Pancreas (tissue), 10 donors: ENCODE data around the gene LAMA4. TPM values are rescaled to one million over a fixed set of nuclear protein-coding genes. Genes with fewer than 3 reads are reported as not detected.

Source experiments
- ATAC-seq, 4 donors: fragments of 200-7000 bp; cut with Tn5 transposase; one replicate each; pipeline versions ENCODE4 v1.8.0 to v1.9.1; 2020; ENCODE audit warnings: mild to moderate bottlenecking in 4 of 4, moderate library complexity in 4 of 4
- DNase-seq, 6 donors: peaks; one replicate each; pipeline ENCODE4 v3.0.0-alpha.2; 2020
- FAIRE-seq: peaks from 2 replicates; lab custom pipeline; 2012; peaks lifted over from hg19 to GRCh38; lab: Jason Lieb, UNC
- H3K27ac ChIP-seq, 4 donors: fragments of 200-600 bp; sonication (generic); 1 replicate in 3 of 4; 2 replicates in 1 of 4; pipeline versions ENCODE4 v1.5.0 to v1.8.0; 2020
- H3K27me3 ChIP-seq, 4 donors: fragments of 200-600 bp; one replicate each; pipeline ENCODE4 v1.8.0; 2021
- H3K36me3 ChIP-seq, 3 donors: fragments of 200-600 bp; sonication (generic) in 1 of 3; one replicate each; pipeline versions ENCODE4 v1.5.0 to v1.8.0; 2020 to 2021
- H3K4me1 ChIP-seq, 3 donors: fragments of 200-600 bp; one replicate each; pipeline ENCODE4 v1.8.0; 2021
- H3K4me3 ChIP-seq, 4 donors: fragments of 200-600 bp; sonication (generic) in 2 of 4; one replicate each; pipeline versions ENCODE4 v1.5.0 to v1.8.0; 2020 to 2021
- H3K9me3 ChIP-seq, 4 donors: fragments of 200-600 bp; one replicate each; pipeline ENCODE4 v1.8.0; 2021
- CTCF ChIP-seq, 4 donors: fragments of 200-600 bp; sonication (generic) in 3 of 4; IDR thresholded peaks; one replicate each; pipeline versions ENCODE4 v1.5.0 to v1.8.0; 2021; ENCODE audit warnings: antibody characterized with exemption in 4 of 4
- WGBS, 2 donors: extraction: QIAGEN DNeasy Blood & Tissue Kit; methylation state at CpG; one replicate each; pipeline ENCODE4 v1.1.7; 2013; 5-methylcytosine and 5-hydroxymethylcytosine counted together
- intact Hi-C, 3 donors: fragments of 100-400 bp; cut with DNase I; formaldehyde crosslinking; loops; one replicate each; pipeline versions ENCODE4 v1.11.1 to v1.14.2; 2022
- polyA plus RNA-seq, 2 donors: library from polyadenylated mRNA; stranded (reverse); fragments of 200-250 nt; gene quantifications; one replicate each; pipeline ENCODE4 v1.2.3, GENCODE V29; 2013
- total RNA-seq, 6 donors: library from RNA; stranded (reverse); fragmentation: NEBNext Ultra II Directional in 4 of 6; extraction: Animal tissue kit (Norgen Biotek cat#: 25700) in 4 of 6; gene quantifications; one replicate each; pipeline versions ENCODE4 v1.2.1 to v1.2.4, GENCODE V29; 2021 to 2023
- donor health status: healthy with polysubstance abuse.
- donor health status: DM: no; HTN: no; CAD: no; lungs with moderate emphysema.
- donor health status: DM: no; HTN: no; CAD: no.
- donor health status: control.
- donor health status: control.
- donor health status: Bipolar disorder and iron deficiency.
- donor health status: DM: yes; HTN: yes; CAD: no.
- donor health status: DM: no; HTN: no; CAD: no.
- donor health status: DM: no; HTN: no; CAD: no.
- donor health status: DM: yes; HTN: yes; CAD: no.

Gene LAMA4
- total and polyA plus RNA-seq, 8 donors, result 1.3 to 14.0 (median 4.3) TPM

GRCh38 chr6:112298021-112298745, 43.8 kb upstream of the LAMA4 start:
- H3K27me3 ChIP-seq, result no peaks in the 10 kb centered on the region
- DNase-seq, result no peak
- TF ChIP-seq CTCF (IDR thresholded peaks at IDR 0.05), result no peak
- H3K9me3 ChIP-seq, result no peaks in the 10 kb centered on the region
- intact Hi-C loops, result no loop called here
- ATAC-seq, result peak in 3 of 4 donors; percentile 19 to 53 (median 50)
- no peaks in the 10 kb centered on the region for H3K4me1 ChIP-seq
- WGBS, 2 donors, result 72 to 76% methylated on average over 7 of the region's 7 CpGs
- FAIRE-seq, result no peak
- H3K36me3 ChIP-seq, result no peaks in the 10 kb centered on the region
- H3K4me3 ChIP-seq, result no peak overlapping the region
- no peak overlapping the region for H3K27ac ChIP-seq

- no peak for DNase-seq
- Histone ChIP-seq H3K4me3 (no peak overlapping the region), H3K27ac (no peak overlapping the region), H3K4me1 (no peaks in the 10 kb centered on the region), H3K36me3 (no peaks in the 10 kb centered on the region), H3K27me3 (no peaks in the 10 kb centered on the region), H3K9me3 (no peaks in the 10 kb centered on the region)
- TF ChIP-seq CTCF (IDR thresholded peaks at IDR 0.05), result no peak
- no peak for FAIRE-seq
- intact Hi-C loops, result no loop called here
- ATAC-seq, result no peak
These were observed 42.3 kb upstream of the LAMA4 start for GRCh38 chr6:112296694-112297093.

DNA sequence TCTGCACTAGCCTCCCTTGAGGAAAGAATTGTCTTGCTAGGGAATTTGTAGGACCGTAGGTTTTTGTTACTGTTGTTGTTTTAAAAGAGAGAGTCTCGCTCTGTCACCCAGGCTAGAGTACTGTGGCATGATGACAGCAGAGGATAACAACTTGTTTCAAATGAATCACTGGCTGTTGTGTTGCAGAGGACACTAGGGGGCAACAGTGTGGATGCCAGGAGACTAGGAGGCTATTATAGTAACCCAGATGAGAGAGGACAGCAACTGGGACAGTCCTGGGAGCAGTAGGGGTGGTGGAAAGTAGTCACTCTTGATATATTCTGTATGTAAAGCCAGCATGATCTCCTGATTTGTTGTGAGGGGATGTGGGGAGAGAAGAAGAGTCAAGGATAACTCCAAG, 41.8 kb upstream of the LAMA4 start:
- intact Hi-C loops, result no loop called here
- Histone ChIP-seq H3K36me3 (no peaks in the 10 kb centered on the region), H3K4me3 (no peak overlapping the region), H3K27ac (no peak overlapping the region), H3K27me3 (no peaks in the 10 kb centered on the region), H3K4me1 (no peaks in the 10 kb centered on the region), H3K9me3 (no peaks in the 10 kb centered on the region)
- no peak for ATAC-seq
- TF ChIP-seq CTCF (IDR thresholded peaks at IDR 0.05), result no peak
- WGBS, 2 donors, result 80 to 81% methylated on average over 2 of the region's 2 CpGs
- FAIRE-seq, result no peak
- DNase-seq, result no peak

GRCh38 chr6:112291161-112291762, 36.9 kb upstream of the LAMA4 start:
- Histone ChIP-seq H3K9me3 (no peaks in the 10 kb centered on the region), H3K27ac (no peak overlapping the region), H3K36me3 (no peaks in the 10 kb centered on the region), H3K4me3 (no peak overlapping the region), H3K4me1 (no peaks in the 10 kb centered on the region), H3K27me3 (no peaks in the 10 kb centered on the region)
- intact Hi-C loops, result no loop called here
- FAIRE-seq (no peak), ATAC-seq (no peak), DNase-seq (no peak)
- 72 to 83% methylated on average over 1 of the region's 1 CpG for WGBS, 2 donors
- no peak for TF ChIP-seq CTCF (IDR thresholded peaks at IDR 0.05)

- no peak overlapping the region for H3K4me3 ChIP-seq
- WGBS, 2 donors, result 80 to 85% methylated on average over 4 of the region's 4 CpGs
- ATAC-seq, result peak in 3 of 4 donors; percentile 51 to 83 (median 53)
- H3K36me3 ChIP-seq, result no peaks in the 10 kb centered on the region
- H3K27ac ChIP-seq, result no peak overlapping the region
- no peaks in the 10 kb centered on the region for H3K4me1 ChIP-seq
- TF ChIP-seq CTCF (IDR thresholded peaks at IDR 0.05), result no peak
- DNase-seq, result peak in 4 of 6 donors; percentile 8 to 22 (median 12)
- intact Hi-C loops, result no loop called here
- no peaks in the 10 kb centered on the region for H3K27me3 ChIP-seq
- no peaks in the 10 kb centered on the region for H3K9me3 ChIP-seq
- FAIRE-seq, result no peak
These were observed 34.7 kb upstream of the LAMA4 start for GRCh38 chr6:112289038-112289566.
